Thymus (tissue), 11 donors: Measurements from ENCODE around the gene GFOD2. TPM values are rescaled to one million over a fixed set of nuclear protein-coding genes. Genes with fewer than 3 reads are reported as not detected.
"Not testable (repeated sequence)": the region's sequence is repeated elsewhere in the genome, so short reads cannot be mapped to it uniquely, and the experiment has no call there.

Experiments used
- DNase-seq, 9 donors: peaks; one replicate each; pipeline ENCODE4 v3.0.0-alpha.2; 2013; ENCODE audit warnings: low spot score in 9 of 9, low read depth in 6 of 9, missing footprints in 1 of 9
- H3K27ac ChIP-seq, 2 donors: one replicate each; pipeline ENCODE4 v1.5.1; 2013; ENCODE audit warnings: control low read depth in 1 of 2, low read depth in 1 of 2, low read length in 1 of 2, mild to moderate bottlenecking in 1 of 2, moderate library complexity in 1 of 2
- H3K27me3 ChIP-seq, 2 donors: one replicate each; pipeline ENCODE4 v1.5.1; 2013; ENCODE audit warnings: low read length in 1 of 2; ENCODE audit not compliant: control insufficient read depth in 2 of 2, insufficient read depth in 1 of 2
- H3K36me3 ChIP-seq, 2 donors: one replicate each; pipeline ENCODE4 v1.5.1; 2013; ENCODE audit warnings: low read length in 1 of 2, mild to moderate bottlenecking in 1 of 2, moderate library complexity in 1 of 2; ENCODE audit not compliant: control insufficient read depth in 2 of 2, insufficient read depth in 2 of 2
- H3K4me1 ChIP-seq, 2 donors: one replicate each; pipeline ENCODE4 v1.5.1; 2013; ENCODE audit warnings: low read length in 2 of 2; ENCODE audit not compliant: control insufficient read depth in 2 of 2, insufficient read depth in 2 of 2
- H3K4me3 ChIP-seq, 2 donors: one replicate each; pipeline ENCODE4 v1.5.1; 2013; ENCODE audit warnings: low read length in 2 of 2, control low read depth in 1 of 2, mild to moderate bottlenecking in 1 of 2
- H3K9me3 ChIP-seq, 2 donors: one replicate each; pipeline ENCODE4 v1.5.1; 2013; ENCODE audit warnings: low read length in 1 of 2, mild to moderate bottlenecking in 1 of 2; ENCODE audit not compliant: control insufficient read depth in 2 of 2, insufficient read depth in 1 of 2
- WGBS: extraction: QIAGEN DNeasy Blood & Tissue Kit; methylation state at CpG from one replicate; pipeline ENCODE4 v1.1.7; 2013; 5-methylcytosine and 5-hydroxymethylcytosine counted together
- polyA plus RNA-seq: library from polyadenylated mRNA; stranded (reverse); fragments of 200-250 nt; gene quantifications from one replicate; pipeline ENCODE4 v1.2.3, GENCODE V29; 2013
- total RNA-seq: library from RNA; stranded (reverse); fragments of 120-200 nt; gene quantifications from one replicate; pipeline ENCODE4 v1.2.4, GENCODE V29; 2013
- donor health status: healthy.

GFOD2 gene
- total and polyA plus RNA-seq, 2 donors = 10.2 to 11.3 TPM

GRCh38 chr16:67702130-67702529 is 17.0 kb downstream of the GFOD2 start:
- no peak overlapping the region for H3K27ac ChIP-seq
- peaks cover 1 to 14% of the 10 kb centered on the region in 2 donors for H3K9me3 ChIP-seq
- H3K4me1 ChIP-seq = peaks cover 5 to 7% of the 10 kb centered on the region in 2 donors
- peaks cover 3 to 9% of the 10 kb centered on the region in 2 donors for H3K36me3 ChIP-seq
- H3K27me3 ChIP-seq = no peaks in the 10 kb centered on the region
- DNase-seq = no peak
- 97% methylated on average over 4 of the region's 4 CpGs for WGBS
- no peak overlapping the region for H3K4me3 ChIP-seq

DNA sequence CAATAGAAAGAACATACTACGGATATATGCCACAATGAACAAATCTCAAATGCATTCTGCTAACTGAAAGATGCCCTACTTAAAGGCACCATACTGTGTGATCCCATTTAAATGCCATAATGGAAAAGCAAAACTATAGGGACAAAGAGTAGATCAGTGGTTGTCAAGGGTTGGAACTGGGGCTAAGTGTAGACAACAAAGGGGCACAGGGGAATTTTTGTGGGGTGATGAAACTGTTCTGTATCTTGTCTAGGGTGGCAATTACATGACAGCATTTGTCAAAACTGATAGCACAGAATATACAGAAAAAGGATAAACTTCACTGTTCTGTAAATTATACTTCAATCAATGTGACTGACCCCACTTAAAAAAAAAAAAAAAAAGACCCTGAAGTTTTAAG is 17.7 kb downstream of the GFOD2 start:
- H3K27me3 ChIP-seq = no peaks in the 10 kb centered on the region
- H3K36me3 ChIP-seq = peaks cover 3 to 9% of the 10 kb centered on the region in 2 donors
- peaks cover 1 to 14% of the 10 kb centered on the region in 2 donors for H3K9me3 ChIP-seq
- no peak overlapping the region for H3K27ac ChIP-seq
- 99% methylated on average over 1 of the region's 1 CpG for WGBS
- H3K4me1 ChIP-seq = peaks cover 5 to 7% of the 10 kb centered on the region in 2 donors
- no peak overlapping the region for H3K4me3 ChIP-seq
- DNase-seq = no peak

DNA sequence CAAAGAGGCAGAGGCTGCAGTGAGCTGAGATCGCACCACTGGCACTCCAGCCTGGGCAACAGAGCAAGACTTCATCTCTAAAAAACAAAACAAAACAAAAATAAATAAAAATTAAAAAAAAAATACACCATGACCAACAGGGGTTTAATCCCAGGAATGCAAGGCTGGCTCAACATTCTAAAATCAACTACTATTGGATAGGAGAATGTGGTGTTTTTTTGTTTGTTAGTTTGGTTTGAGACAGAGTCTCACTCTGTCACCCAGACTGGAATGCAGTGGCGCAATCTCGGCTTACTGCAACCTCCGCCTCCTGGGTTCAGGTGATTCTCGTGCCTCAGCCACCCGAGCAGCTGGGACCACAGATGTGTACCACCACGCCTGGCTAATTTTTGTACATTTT is 19.9 kb downstream of the GFOD2 start:
- H3K9me3 ChIP-seq = peaks cover 1 to 14% of the 10 kb centered on the region in 2 donors

DNA sequence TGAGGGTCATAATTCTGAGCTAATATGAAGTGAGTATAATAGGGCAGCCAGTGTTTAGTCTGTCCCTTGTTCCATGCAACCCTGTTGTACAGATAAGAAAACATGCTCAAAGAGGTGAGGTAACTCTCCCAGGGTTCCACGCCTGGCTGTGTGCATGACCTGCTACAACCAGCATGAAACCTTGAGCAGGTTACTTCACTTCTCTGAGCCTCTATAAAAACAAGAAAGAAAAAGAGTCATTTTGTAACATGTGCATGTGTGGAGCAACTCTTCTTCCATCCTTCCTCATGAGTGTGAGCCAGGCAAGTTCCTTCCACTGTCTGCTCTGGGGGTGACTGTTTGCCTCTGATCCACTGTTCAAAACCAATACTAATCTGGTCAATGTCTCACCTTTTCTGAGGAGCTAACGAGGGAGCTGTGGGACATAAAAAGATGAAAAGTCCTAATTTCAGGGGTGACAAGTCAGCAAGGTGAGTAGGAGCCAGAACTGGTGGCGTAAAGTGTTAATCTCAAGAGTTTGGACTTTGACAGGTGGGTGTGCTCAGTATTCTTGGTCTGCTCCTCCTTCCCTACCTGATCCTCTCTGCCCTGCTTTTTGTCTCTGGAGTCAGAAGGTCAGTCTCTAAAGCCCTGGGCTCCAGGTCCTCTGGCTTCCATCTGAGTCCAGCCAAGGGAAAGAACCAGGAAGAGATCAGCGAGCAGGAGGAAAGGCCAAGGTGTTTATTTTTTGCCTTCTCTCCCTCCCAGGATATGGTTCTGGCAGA is 21.5 kb downstream of the GFOD2 start:
- WGBS = 98% methylated on average over 4 of the region's 4 CpGs
- H3K9me3 ChIP-seq = peaks cover 1 to 14% of the 10 kb centered on the region in 2 donors
- peaks cover 3 to 9% of the 10 kb centered on the region in 2 donors for H3K36me3 ChIP-seq
- H3K27ac ChIP-seq = no peak overlapping the region
- H3K4me1 ChIP-seq = no peaks in the 10 kb centered on the region
- no peaks in the 10 kb centered on the region for H3K27me3 ChIP-seq
- no peak overlapping the region for H3K4me3 ChIP-seq
- DNase-seq = no peak

More for the DNA sequence above, 19.9 kb downstream of the GFOD2 start:
- H3K27me3 ChIP-seq = no peaks in the 10 kb centered on the region
- over 99% methylated on average over 7 of the region's 7 CpGs for WGBS
- H3K4me1 ChIP-seq = peaks cover 5 to 7% of the 10 kb centered on the region in 2 donors
- no peak overlapping the region for H3K4me3 ChIP-seq
- peaks cover 3 to 9% of the 10 kb centered on the region in 2 donors for H3K36me3 ChIP-seq
- DNase-seq = no peak
- no peak overlapping the region for H3K27ac ChIP-seq

- H3K36me3 ChIP-seq = peaks cover 3 to 9% of the 10 kb centered on the region in 2 donors
- WGBS = 78% methylated on average over 2 of the region's 2 CpGs
- H3K27me3 ChIP-seq = no peaks in the 10 kb centered on the region
- H3K4me1 ChIP-seq = no peaks in the 10 kb centered on the region
- peaks cover 1 to 8% of the 10 kb centered on the region in 2 donors for H3K9me3 ChIP-seq
- H3K4me3 ChIP-seq = no peak overlapping the region
- DNase-seq = no peak
- H3K27ac ChIP-seq = no peak overlapping the region
Observed at GRCh38 chr16:67694611-67695010, 24.5 kb downstream of the GFOD2 start.

- not testable (repeated sequence) for DNase-seq
Observed at GRCh38 chr16:67693517-67694285, 25.4 kb downstream of the GFOD2 start.

DNA sequence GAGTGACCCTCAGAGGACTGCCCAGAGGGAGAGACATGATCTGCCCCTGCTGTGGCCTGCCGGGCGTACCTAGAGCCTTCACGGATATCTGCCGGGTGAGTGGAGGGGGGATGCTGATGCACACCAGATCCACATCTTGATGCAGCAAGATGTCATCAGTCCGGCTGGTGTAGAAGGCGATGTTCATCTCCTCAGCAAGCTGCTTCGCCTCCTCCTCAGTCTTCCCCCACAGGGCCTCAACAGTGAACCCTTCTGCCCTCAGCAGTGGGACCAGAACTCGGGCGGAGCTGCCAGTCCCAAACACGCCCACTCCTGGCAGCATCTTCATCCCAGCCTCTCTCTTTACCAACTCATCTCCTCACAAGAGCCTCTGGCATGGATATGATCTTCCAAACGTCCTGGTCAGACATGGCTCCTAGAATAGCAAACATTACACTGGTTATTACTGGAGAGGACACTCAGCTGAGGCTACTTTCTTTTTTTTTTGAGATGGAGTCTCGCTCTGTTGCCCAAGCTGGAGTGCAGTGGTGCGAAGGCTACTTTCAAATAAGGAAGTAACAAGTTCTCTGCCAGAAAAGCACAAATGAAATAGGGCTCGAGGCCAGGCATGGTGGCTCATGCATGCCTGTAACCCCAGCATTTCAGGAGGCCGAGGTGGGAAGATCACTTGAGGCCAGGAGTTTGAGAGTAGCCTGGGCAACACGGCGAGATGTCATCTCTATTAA is 33.6 kb downstream of the GFOD2 start:
- Histone ChIP-seq H3K27ac (no peak overlapping the region), H3K36me3 (peaks cover 21 to 27% of the 10 kb centered on the region in 2 donors), H3K27me3 (no peaks in the 10 kb centered on the region), H3K4me3 (no peak overlapping the region), H3K9me3 (no peaks in the 10 kb centered on the region), H3K4me1 (no peaks in the 10 kb centered on the region)
- 97% methylated on average over 17 of the region's 17 CpGs for WGBS
- no peak for DNase-seq

More at GRCh38 chr16:67693517-67694285, 25.4 kb downstream of the GFOD2 start:
- not testable (repeated sequence) for H3K27me3 ChIP-seq, H3K9me3 ChIP-seq, H3K27ac ChIP-seq, H3K4me3 ChIP-seq, H3K36me3 ChIP-seq, H3K4me1 ChIP-seq
- WGBS = 98% methylated on average over 8 of the region's 8 CpGs

GRCh38 chr16:67683767-67684166 is 35.3 kb downstream of the GFOD2 start:
- Histone ChIP-seq H3K27ac (no peak overlapping the region), H3K9me3 (no peaks in the 10 kb centered on the region), H3K27me3 (no peaks in the 10 kb centered on the region), H3K4me1 (no peaks in the 10 kb centered on the region), H3K4me3 (no peak overlapping the region), H3K36me3 (peaks cover 21 to 27% of the 10 kb centered on the region in 2 donors)
- 98% methylated on average over 4 of the region's 4 CpGs for WGBS
- DNase-seq = no peak
